Esophagus squamous epithelium (tissue), 5 donors: ENCODE data around the gene VSTM2A. TPM values are rescaled to one million over a fixed set of nuclear protein-coding genes. Genes with fewer than 3 reads are reported as not detected.

Experiments used
- DNase-seq: peaks from one replicate; lab custom pipeline; 2025; lab: John Stamatoyannopoulos, UW
- H3K27ac ChIP-seq, 4 donors: fragments of 200-600 bp; sonication (generic); one replicate each; pipeline ENCODE4 v1.5.1; 2016 to 2019; ENCODE audit warnings: mild to moderate bottlenecking in 1 of 4
- H3K27me3 ChIP-seq, 4 donors: fragments of 200-600 bp; sonication (generic); 1 replicate in 3 of 4; 2 replicates in 1 of 4; pipeline versions ENCODE4 v1.5.1 to v1.6.0; 2017 to 2021; ENCODE audit warnings: antibody characterized with exemption in 1 of 4
- H3K36me3 ChIP-seq, 3 donors: fragments of 200-600 bp; sonication (generic); one replicate each; pipeline ENCODE4 v1.5.1; 2016 to 2019
- H3K4me1 ChIP-seq, 3 donors: fragments of 200-600 bp; sonication (generic); one replicate each; pipeline ENCODE4 v1.5.1; 2017 to 2019
- H3K4me3 ChIP-seq, 4 donors: fragments of 200-600 bp; sonication (generic); 1 replicate in 3 of 4; 2 replicates in 1 of 4; pipeline ENCODE4 v1.5.1; 2016 to 2019; ENCODE audit warnings: mild to moderate bottlenecking in 2 of 4, moderate library complexity in 1 of 4
- H3K9me3 ChIP-seq, 3 donors: fragments of 200-600 bp; sonication (generic); one replicate each; pipeline ENCODE4 v1.5.1; 2016 to 2019
- CTCF ChIP-seq, 6 experiments: fragments of 450-650 bp in 4 of 6; fragments of 200-600 bp in 2 of 6; sonication (generic) in 2 of 6; IDR thresholded peaks; one replicate each; pipeline ENCODE4 v1.5.1; 2016 to 2019; ENCODE audit warnings: antibody characterized with exemption in 6 of 6, mild to moderate bottlenecking in 4 of 6, moderate library complexity in 4 of 6
- POLR2A ChIP-seq, 4 donors: fragments of 450-650 bp; IDR thresholded peaks; one replicate each; pipeline ENCODE4 v1.6.1; 2017; ENCODE audit warnings: antibody characterized with exemption in 4 of 4, mild to moderate bottlenecking in 4 of 4, moderate library complexity in 3 of 4
- WGBS, 2 donors: methylation state at CpG; one replicate each; pipeline ENCODE4 v1.1.5; 2018; 5-methylcytosine and 5-hydroxymethylcytosine counted together
- intact Hi-C: fragments of 100-400 bp; cut with DNase I; formaldehyde crosslinking; loops from one replicate; pipeline ENCODE4 v1.15.0; 2022
- small RNA-seq, 4 donors: library from RNA; depleted of rRNA; stranded (forward); fragments of <200 nt; gene quantifications; one replicate each; pipeline ENCODE3, GENCODE V24; 2016
- total RNA-seq, 4 donors: library from RNA; depleted of rRNA; stranded (reverse); fragments of >200 nt; gene quantifications; one replicate each; pipeline ENCODE4 v1.1.0, GENCODE V29; 2016
- donor health status: DM: yes; HTN: yes; CAD: no.

The VSTM2A gene
- total RNA-seq, 4 donors from 2014 or later: not detected

GRCh38 chr7:54596747-54597146 lies 54.6 kb downstream of the VSTM2A start:
- no peak overlapping the region for H3K27ac ChIP-seq
- DNase-seq: no peak
- no peak overlapping the region for H3K4me3 ChIP-seq
- H3K4me1 ChIP-seq: no peaks in the 10 kb centered on the region
- H3K9me3 ChIP-seq: no peaks in the 10 kb centered on the region
- intact Hi-C loops: no loop called here
- no peaks in the 10 kb centered on the region for H3K27me3 ChIP-seq
- 77 to 84% methylated on average over 2 of the region's 2 CpGs for WGBS, 2 donors
- TF ChIP-seq CTCF (IDR thresholded peaks at IDR 0.05) (no peak), POLR2A (IDR thresholded peaks at IDR 0.05) (no peak)
- no peaks in the 10 kb centered on the region for H3K36me3 ChIP-seq

- Histone ChIP-seq H3K36me3 (no peaks in the 10 kb centered on the region), H3K27ac (no peak overlapping the region), H3K4me1 (no peaks in the 10 kb centered on the region), H3K4me3 (no peak overlapping the region), H3K27me3 (no peaks in the 10 kb centered on the region), H3K9me3 (no peaks in the 10 kb centered on the region)
- 52 to 65% methylated on average over 2 of the region's 2 CpGs for WGBS, 2 donors
- TF ChIP-seq CTCF (IDR thresholded peaks at IDR 0.05) (no peak), POLR2A (IDR thresholded peaks at IDR 0.05) (no peak)
- no peak for DNase-seq
- intact Hi-C loops: no loop called here
These were observed 73.4 kb downstream of the VSTM2A start for GRCh38 chr7:54615537-54615936.

Small RNAs within 50 kb of the gene (small RNA-seq; reads per million reads assigned to genes)
- 0 reads per million in 4 donors for gene RNU6-1125P

Other genes with a start within 250 kb of the VSTM2A start
- gene SEC61G, start 216.8 kb downstream of the VSTM2A start, total RNA-seq: 100 to 1,000 TPM; 122 to 429 (median 309) TPM